IPS-20b (cell line): ENCODE measurements around the gene SEL1L.
A peak's percentile ranks its signal among the peaks of the same experiment; 100 is the strongest.

ENCODE experiments used
- H3K27ac ChIP-seq: one replicate; pipeline ENCODE4 v1.5.1; 2013; ENCODE audit warnings: low read length
- H3K27me3 ChIP-seq: 2 replicates; pipeline ENCODE4 v1.6.1; 2013; ENCODE audit warnings: mild to moderate bottlenecking, low read length, inconsistent platforms; ENCODE audit not compliant: insufficient read depth
- H3K36me3 ChIP-seq: 2 replicates; pipeline ENCODE4 v1.6.1; 2013; ENCODE audit warnings: low read depth, mild to moderate bottlenecking, inconsistent platforms, low read length, moderate library complexity; ENCODE audit not compliant: insufficient read depth
- H3K4me1 ChIP-seq: 2 replicates; pipeline ENCODE4 v1.6.1; 2013; ENCODE audit warnings: mild to moderate bottlenecking, control low read depth, inconsistent platforms, low read length, moderate library complexity; ENCODE audit not compliant: insufficient read depth
- H3K4me3 ChIP-seq: 2 replicates; pipeline ENCODE4 v1.5.1; 2013; ENCODE audit warnings: mild to moderate bottlenecking, low read length, inconsistent platforms
- H3K9ac ChIP-seq: 2 replicates; pipeline ENCODE4 v1.6.1; 2013; ENCODE audit warnings: low read depth, mild to moderate bottlenecking, inconsistent platforms, low read length, moderate library complexity
- H3K9me3 ChIP-seq: 2 replicates; pipeline ENCODE4 v1.6.1; 2013; ENCODE audit warnings: mild to moderate bottlenecking, low read depth, low read length, inconsistent platforms; ENCODE audit not compliant: insufficient read depth

Gene SEL1L

DNA sequence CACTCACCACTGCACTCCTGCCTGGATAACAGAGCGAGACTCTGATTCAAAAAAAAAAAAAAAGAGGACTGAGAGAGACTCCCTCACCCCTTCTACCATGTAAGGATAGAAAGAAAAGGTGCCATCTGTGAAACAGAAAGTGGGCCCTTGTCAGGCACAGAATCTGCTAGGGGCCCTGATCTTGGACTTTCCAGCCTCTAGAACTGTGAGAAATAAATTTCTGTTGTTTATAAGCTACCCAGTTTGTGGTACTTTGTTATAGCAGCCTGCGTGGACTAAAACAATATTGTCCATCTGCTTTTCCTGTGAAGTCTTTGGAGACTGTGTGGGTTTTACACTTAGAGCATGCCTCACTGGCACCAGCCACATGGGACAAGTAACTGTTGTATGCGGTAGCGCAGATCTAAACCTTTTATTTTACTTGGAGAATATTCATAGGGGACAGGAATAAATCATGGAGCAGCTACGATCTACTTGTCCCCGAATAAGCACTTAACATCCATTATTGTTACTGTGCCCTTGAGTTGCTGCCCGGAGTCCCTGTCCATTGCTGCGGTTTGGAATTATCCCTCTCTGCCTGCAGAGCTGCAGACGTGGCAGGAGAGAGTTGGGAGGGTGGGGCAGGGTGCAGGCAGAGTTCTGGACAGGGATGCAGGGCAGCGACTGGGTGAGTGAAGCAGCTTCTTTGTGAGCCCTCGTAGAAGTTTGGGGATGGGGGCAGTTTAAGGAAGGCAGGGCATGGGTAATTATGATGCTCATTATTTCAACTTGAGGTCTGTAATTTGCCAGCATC lies 81.1 kb downstream of the SEL1L start:
- peaks cover 14% of the 10 kb centered on the region for H3K4me1 ChIP-seq
- no peaks in the 10 kb centered on the region for H3K9me3 ChIP-seq
- no peaks in the 10 kb centered on the region for H3K36me3 ChIP-seq
- no peak overlapping the region for H3K27ac ChIP-seq
- H3K9ac ChIP-seq: no peak overlapping the region
- H3K27me3 ChIP-seq: no peaks in the 10 kb centered on the region
- no peak overlapping the region for H3K4me3 ChIP-seq

DNA sequence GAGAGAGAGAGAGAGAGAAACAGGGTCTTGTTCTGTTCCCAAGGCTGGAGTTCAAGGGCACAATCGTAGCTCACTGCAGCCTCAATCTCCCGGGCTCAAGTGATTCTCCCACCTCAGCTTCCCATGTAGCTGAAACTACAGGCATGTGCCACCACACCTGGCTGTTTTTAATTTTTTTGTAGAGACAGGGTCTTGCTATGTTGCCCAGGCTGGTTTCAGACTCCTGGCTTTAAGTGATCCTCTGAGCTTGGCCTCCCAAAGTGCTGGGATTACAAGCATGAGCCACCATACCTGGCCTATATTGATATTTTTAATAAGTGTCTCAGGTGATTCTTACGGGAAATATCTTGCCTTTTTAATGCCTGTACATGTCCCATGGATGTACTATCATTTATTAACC lies 82.7 kb downstream of the SEL1L start:
- no peaks in the 10 kb centered on the region for H3K27me3 ChIP-seq
- no peaks in the 10 kb centered on the region for H3K36me3 ChIP-seq
- no peak overlapping the region for H3K4me3 ChIP-seq
- no peaks in the 10 kb centered on the region for H3K9me3 ChIP-seq
- no peak overlapping the region for H3K27ac ChIP-seq
- H3K4me1 ChIP-seq: peaks cover 14% of the 10 kb centered on the region
- H3K9ac ChIP-seq: no peak overlapping the region

DNA sequence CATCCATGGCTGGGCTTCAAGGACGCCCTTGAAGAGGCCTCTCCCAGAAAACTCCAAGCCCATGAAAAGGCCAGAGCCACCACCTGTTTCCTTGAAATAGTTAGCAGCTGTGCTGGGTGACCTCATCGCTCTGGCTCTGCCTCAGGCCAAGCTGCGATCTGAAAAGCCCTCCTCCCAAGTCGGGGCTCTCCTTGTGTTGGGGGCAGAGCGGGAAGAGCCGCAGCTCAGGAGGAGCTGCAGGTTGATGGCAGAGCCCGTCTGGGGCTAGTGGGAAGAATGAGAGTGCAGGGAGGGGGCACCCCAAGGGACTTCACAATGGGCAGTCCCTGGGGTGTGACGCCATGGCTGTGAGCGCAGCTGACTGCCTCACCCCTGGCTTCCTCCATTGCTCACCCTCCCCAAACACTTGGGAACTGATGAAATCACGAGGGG lies 83.5 kb downstream of the SEL1L start:
- Histone ChIP-seq H3K27me3 (no peaks in the 10 kb centered on the region), H3K4me3 (no peak overlapping the region), H3K4me1 (peaks cover 14% of the 10 kb centered on the region), H3K9me3 (no peaks in the 10 kb centered on the region), H3K36me3 (no peaks in the 10 kb centered on the region), H3K27ac (no peak overlapping the region), H3K9ac (no peak overlapping the region)

DNA sequence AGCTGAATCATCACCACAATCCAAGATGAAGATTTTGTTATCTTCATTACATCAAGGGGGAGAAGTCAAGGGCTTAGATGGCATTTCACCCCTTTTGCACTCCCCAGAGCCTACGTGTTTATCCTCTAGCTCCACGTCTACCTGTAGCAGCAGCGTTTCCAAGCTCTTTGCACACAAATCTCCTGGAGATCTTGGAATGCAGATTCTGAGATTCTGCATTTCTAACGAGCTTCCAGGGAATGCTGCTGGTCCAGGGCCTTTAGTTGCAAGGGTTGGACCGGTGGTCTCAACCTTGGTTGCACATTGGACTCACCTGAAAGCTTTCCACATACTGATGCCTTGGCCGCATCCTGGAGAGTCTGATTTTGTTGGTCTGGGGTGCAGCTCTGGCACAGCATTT lies 84.1 kb downstream of the SEL1L start:
- H3K36me3 ChIP-seq: no peaks in the 10 kb centered on the region
- H3K4me3 ChIP-seq: no peak overlapping the region
- no peak overlapping the region for H3K9ac ChIP-seq
- H3K9me3 ChIP-seq: no peaks in the 10 kb centered on the region
- no peak overlapping the region for H3K27ac ChIP-seq
- peaks cover 14% of the 10 kb centered on the region for H3K4me1 ChIP-seq
- H3K27me3 ChIP-seq: no peaks in the 10 kb centered on the region

DNA sequence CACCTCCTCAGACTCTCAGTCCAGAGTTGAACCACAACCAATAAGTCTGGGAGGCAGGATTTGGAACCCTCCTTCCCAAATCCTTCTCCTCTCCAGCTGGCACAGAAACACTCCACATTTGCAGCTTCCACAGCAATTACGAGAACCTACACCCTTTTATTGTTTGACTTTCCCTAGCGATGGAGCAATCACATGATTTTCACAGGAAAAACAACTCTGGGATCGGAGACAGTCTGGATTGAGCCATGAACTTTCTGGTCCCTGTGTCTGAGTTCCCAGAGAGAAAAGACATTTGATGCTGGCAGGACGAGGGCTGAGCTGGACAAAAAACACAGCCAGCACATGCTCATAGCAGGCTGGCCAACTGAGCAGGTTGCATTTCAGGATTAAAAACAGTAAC lies 84.5 kb downstream of the SEL1L start:
- no peak overlapping the region for H3K27ac ChIP-seq

DNA sequence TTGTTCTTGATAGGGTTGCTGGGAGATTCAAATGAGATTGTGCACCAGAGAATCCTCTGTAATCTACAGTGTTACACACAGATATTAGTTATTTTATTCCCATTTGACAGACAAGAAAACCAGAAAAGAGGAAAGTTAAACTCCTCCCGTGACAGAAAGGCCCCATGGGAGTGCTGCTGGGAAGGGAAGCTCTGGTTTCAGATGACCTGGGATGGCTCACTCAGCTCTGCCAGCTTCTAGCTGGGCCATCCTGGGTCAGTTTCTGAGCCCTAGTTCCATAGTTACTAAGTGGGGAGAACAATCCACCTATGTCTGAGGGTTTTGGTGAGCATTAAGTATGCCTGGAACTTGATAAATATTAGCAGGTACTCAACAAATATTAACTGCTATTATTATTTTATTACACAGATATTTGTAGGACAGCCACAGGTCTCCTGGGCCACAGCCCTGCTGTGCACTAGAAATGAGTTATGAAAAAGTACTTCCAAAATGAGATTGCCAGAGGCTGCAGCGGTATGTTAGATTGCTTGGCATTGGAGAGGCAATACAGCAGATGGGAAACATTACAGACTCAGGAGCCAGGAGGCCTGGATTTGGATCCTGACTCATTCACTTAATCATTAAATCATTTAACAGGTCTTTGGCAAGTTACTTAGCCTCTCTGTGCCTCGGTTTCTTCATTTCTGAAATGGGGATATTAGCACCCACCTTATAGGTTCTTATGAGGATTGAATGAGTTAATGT lies 86.5 kb downstream of the SEL1L start:
- no peaks in the 10 kb centered on the region for H3K27me3 ChIP-seq
- H3K36me3 ChIP-seq: no peaks in the 10 kb centered on the region
- H3K4me1 ChIP-seq: peaks cover 14% of the 10 kb centered on the region
- no peak overlapping the region for H3K4me3 ChIP-seq
- no peak overlapping the region for H3K27ac ChIP-seq
- no peak overlapping the region for H3K9ac ChIP-seq
- no peaks in the 10 kb centered on the region for H3K9me3 ChIP-seq

More for the DNA sequence above, 84.5 kb downstream of the SEL1L start:
- no peak overlapping the region for H3K4me3 ChIP-seq
- no peaks in the 10 kb centered on the region for H3K9me3 ChIP-seq
- peaks cover 14% of the 10 kb centered on the region for H3K4me1 ChIP-seq
- H3K9ac ChIP-seq: no peak overlapping the region
- no peaks in the 10 kb centered on the region for H3K36me3 ChIP-seq
- H3K27me3 ChIP-seq: no peaks in the 10 kb centered on the region

DNA sequence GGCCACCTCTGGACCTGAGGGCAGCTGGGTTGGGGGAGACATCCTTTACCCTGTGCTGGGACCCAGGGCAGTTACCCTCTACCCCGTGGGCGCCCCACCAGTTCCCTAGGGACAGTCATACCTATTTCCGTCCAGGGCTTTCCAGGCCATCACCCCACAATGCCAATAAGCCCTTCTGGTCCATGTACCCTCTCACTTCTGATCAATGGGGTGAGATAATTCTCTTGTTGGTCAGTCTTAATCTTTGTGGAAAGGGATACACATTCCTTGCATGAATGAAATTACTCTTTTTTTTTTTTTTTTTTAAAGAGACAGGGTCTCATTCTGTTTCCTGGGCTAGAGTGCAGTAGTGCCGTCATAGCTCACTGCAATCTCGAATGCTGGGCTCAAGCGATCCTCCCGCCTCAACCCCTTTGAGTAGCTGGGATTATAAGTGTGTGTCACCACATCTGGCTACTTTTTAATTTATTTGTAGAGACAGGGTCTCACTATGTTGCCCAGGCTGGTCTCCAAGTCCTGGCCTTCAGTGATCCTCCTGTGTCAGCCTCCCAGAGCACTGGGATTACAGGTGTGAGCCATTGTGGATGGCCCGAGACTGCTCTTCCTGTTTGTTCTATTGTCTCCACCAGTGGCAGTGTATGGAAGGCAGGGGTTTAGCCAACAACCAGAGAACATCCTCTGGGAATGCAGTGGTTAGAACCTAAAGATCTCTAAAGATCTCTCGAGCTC lies 87.2 kb downstream of the SEL1L start:
- no peaks in the 10 kb centered on the region for H3K27me3 ChIP-seq
- no peak overlapping the region for H3K4me3 ChIP-seq

DNA sequence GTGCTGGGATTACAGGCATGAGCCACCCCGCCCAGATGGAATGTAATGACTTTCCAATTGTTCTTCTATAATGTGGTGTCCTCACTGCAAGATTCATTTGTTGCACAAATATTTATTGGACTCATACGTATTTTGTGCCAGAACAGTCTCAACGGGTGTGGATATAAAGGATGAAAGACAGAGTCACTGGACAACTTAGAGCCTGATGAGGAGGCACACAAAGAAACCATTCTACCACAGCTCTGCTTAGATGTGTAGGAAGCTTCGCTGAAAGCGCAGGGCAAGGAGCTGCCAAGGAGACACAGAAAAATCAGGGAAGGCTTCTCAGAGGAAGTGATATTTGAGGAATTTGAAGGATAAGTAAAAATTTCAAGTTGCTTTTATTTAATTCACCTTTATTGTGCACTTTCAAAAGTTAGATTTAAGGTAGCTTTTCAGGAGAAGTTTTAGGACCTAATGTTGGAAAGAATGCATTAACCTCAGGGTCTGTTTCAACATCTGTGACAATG lies 92.0 kb downstream of the SEL1L start:
- H3K4me1 ChIP-seq: no peaks in the 10 kb centered on the region
- peaks cover 27% of the 10 kb centered on the region for H3K27me3 ChIP-seq

More for the DNA sequence above, 87.2 kb downstream of the SEL1L start:
- H3K36me3 ChIP-seq: no peaks in the 10 kb centered on the region
- H3K27ac ChIP-seq: no peak overlapping the region
- no peak overlapping the region for H3K9ac ChIP-seq
- peaks cover 14% of the 10 kb centered on the region for H3K4me1 ChIP-seq
- H3K9me3 ChIP-seq: no peaks in the 10 kb centered on the region

DNA sequence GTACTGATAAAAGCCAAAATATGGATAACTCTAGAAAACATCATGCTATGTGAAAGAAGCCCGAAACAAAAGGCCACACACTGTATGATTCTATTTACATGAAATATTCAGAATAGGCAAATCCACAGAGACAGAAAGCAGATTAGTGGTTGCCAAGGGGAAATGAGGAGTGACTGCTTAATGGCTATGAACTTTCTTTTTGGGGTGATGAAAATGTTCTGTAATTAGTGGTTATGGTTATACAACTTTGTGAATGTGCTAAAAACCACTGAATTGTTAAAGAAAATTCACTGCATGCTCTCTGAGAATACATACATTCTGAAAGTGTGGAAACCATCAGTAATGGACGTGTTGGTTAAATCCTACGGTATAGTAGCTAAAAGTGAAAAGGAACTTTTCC lies 93.6 kb downstream of the SEL1L start:
- Histone ChIP-seq H3K9ac (no peak overlapping the region), H3K27me3 (peaks cover 35% of the 10 kb centered on the region)

More for the DNA sequence above, 92.0 kb downstream of the SEL1L start:
- Histone ChIP-seq H3K4me3 (no peak overlapping the region), H3K27ac (no peak overlapping the region), H3K9ac (no peak overlapping the region), H3K36me3 (no peaks in the 10 kb centered on the region), H3K9me3 (no peaks in the 10 kb centered on the region)

DNA sequence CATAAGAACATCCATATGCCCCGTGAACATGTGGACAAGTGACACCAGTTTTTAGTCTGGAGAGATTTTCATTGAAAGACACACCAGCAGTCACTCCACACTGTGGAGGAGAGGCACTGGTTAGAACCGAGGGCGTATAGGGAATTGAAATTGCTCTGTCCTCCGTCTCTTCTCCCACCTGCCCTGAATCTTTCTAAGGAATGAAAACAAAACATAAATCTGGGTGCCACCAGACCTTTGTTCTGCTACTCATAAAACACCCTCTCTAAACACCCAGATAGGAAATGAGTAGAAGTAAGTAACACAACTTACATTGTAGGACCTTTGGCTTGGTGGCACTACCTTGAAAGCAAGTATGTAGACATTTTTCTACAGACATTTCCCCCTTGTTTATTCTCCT lies 96.4 kb downstream of the SEL1L start:
- Histone ChIP-seq H3K4me1 (peaks cover 16% of the 10 kb centered on the region), H3K27ac (no peak overlapping the region), H3K9ac (no peak overlapping the region), H3K27me3 (peaks cover 39% of the 10 kb centered on the region), H3K9me3 (no peaks in the 10 kb centered on the region), H3K36me3 (peaks cover 3% of the 10 kb centered on the region; the same call in 1 of the 2 replicates), H3K4me3 (no peak overlapping the region)

More for the DNA sequence above, 93.6 kb downstream of the SEL1L start:
- no peak overlapping the region for H3K27ac ChIP-seq
- H3K9me3 ChIP-seq: no peaks in the 10 kb centered on the region
- H3K36me3 ChIP-seq: no peaks in the 10 kb centered on the region
- H3K4me3 ChIP-seq: no peak overlapping the region
- no peaks in the 10 kb centered on the region for H3K4me1 ChIP-seq

DNA sequence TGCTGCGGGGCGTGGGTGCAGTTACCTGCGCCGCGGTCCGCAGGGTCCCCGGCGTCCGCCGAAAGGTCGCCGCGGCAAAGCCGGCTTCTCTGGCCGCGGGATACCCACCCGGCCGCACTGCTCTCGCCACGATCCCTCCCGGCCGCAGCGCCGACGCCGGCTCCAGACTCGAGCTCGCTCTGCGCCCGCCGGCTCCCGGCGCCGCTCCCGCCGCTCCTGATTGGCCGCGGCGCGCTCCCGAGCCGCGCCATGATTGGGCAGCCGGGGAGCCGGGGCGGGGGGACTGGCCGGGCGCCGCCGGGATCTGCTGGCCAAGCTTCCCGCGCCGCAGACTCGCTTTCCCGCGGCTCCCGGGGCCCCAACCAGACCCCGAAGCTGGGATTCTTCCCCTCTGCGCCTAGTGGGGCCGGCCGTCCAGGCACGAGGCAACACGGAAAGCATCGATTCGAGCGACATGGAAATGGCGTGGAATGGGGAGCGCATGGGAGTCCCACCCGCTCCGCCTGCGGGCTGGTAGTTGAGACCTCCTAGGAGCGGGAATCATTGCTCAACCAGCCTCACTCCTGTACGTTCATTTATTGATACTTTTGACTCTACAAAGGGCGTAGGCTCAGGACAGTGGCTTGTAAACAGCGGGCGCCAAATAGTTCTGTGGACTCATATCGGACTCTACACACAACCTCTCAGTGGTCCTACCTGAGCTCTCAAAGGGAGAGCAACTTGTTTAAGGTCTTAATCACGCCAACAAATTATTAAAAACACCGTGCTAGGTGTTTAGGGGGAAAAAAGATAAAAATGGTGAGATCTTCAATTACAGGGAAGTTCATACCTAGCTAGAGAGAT lies 97.1 kb downstream of the SEL1L start:
- no peak overlapping the region for H3K27ac ChIP-seq
- peaks cover 39% of the 10 kb centered on the region for H3K27me3 ChIP-seq
- peak overlapping the region; percentile 79 for H3K4me3 ChIP-seq

More for the DNA sequence above, 97.1 kb downstream of the SEL1L start:
- Histone ChIP-seq H3K9me3 (no peaks in the 10 kb centered on the region), H3K36me3 (peaks cover 3% of the 10 kb centered on the region; the same call in 1 of the 2 replicates), H3K4me1 (peaks cover 19% of the 10 kb centered on the region), H3K9ac (peak overlapping the region; percentile 79; the same call in 1 of the 2 replicates)
